Gastrocnemius medialis (tissue), 4 donors: ENCODE data around the gene ERO1B.

Source experiments
- POLR2A ChIP-seq, 2 donors: fragments of 450-650 bp; IDR thresholded peaks; one replicate each; pipeline ENCODE4 v1.6.1; 2017; ENCODE audit warnings: antibody characterized with exemption in 2 of 2, mild to moderate bottlenecking in 2 of 2, moderate library complexity in 2 of 2
- TF ChIP-seq, protein P1 (sequence below), 5 experiments: fragments of 450-650 bp in 3 of 5; fragments of 200-600 bp in 2 of 5; sonication (generic) in 2 of 5; IDR thresholded peaks in 4 of 5; conservative IDR thresholded peaks in 1 of 5; 1 replicate in 4 of 5; 2 replicates in 1 of 5; pipeline ENCODE4 v1.5.1; 2016 to 2019; ENCODE audit warnings: antibody characterized with exemption in 5 of 5, mild to moderate bottlenecking in 3 of 5, moderate library complexity in 3 of 5

DNA sequence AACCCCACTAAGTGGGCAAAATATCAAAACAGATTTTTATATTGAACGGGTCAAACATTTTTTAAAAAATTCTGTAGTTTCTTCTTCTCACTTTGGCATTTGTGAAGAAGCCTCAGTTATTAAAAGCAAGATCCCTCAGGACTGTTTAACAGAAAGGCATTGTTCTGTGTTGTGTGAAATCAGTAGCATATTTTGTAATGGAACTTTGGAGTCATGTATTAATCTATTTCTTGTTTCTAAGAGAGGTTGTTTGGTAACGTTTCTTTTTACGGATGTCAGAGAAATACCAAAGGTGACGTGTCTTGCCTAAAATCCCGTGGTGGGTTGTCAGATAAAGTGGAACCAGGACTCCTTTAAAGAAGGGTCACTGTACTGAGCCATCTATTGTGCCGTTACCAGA, 115.7 kb downstream of the ERO1B start:
- TF ChIP-seq, protein P1, sequence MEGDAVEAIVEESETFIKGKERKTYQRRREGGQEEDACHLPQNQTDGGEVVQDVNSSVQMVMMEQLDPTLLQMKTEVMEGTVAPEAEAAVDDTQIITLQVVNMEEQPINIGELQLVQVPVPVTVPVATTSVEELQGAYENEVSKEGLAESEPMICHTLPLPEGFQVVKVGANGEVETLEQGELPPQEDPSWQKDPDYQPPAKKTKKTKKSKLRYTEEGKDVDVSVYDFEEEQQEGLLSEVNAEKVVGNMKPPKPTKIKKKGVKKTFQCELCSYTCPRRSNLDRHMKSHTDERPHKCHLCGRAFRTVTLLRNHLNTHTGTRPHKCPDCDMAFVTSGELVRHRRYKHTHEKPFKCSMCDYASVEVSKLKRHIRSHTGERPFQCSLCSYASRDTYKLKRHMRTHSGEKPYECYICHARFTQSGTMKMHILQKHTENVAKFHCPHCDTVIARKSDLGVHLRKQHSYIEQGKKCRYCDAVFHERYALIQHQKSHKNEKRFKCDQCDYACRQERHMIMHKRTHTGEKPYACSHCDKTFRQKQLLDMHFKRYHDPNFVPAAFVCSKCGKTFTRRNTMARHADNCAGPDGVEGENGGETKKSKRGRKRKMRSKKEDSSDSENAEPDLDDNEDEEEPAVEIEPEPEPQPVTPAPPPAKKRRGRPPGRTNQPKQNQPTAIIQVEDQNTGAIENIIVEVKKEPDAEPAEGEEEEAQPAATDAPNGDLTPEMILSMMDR (IDR thresholded peaks at IDR 0.05 in 4 of 5, conservative IDR thresholded peaks at IDR 0.05 in 1 of 5) = no peak
- no peak for TF ChIP-seq POLR2A (IDR thresholded peaks at IDR 0.05)
